Measurements from ENCODE around the gene ZDHHC14.

The ZDHHC14 gene

DNA sequence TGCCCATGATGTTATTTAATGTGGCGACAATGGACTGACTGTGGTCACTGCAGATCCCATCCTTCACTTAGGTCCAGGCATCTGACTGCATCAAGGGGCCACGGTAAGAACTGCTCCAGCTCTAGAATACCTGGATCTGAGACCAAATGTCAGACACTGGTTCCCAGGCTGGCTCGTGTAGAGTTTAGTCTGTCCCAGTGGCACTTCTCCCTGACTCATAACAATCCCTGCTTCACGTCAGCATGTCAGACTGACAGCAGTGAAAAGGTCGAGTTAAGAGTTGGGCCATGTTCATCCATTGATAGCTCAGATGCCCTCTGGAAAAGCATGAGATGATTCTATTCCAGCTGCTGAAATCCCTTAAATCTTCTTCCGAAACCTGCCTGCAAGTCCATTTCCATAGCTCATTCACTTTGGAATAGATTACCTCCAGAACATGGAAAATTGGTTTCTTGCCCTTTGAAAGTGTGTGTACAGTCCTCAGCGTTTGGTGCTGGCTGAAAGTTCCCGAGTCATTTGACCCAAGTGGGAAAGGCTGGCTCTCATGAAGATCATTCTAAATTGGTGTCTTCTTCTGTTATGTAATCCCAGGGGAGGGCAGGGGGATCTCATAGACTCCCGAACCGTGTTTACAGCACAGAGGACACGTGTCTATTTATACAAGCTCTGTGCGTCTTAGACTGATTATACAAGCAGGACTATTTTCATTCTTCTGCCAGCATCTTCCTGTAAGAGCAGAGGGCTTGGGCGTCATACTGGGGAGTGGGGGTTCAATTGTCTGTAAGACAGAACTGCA is 160.8 kb downstream of the ZDHHC14 start:
- Histone ChIP-seq H3K4me2 (ENCODE audit: low read depth, low read length, poor library complexity, severe bottlenecking) (no peak overlapping the region), H3K9me2 (replicated peaks; ENCODE audit: insufficient read depth, low read length) (no peaks in the 10 kb centered on the region)
- no peak for TF ChIP-seq EZH2phosphoT487 (conservative IDR thresholded peaks at IDR 0.05; ENCODE audit: low read length)
- TF ChIP-seq, protein P1, sequence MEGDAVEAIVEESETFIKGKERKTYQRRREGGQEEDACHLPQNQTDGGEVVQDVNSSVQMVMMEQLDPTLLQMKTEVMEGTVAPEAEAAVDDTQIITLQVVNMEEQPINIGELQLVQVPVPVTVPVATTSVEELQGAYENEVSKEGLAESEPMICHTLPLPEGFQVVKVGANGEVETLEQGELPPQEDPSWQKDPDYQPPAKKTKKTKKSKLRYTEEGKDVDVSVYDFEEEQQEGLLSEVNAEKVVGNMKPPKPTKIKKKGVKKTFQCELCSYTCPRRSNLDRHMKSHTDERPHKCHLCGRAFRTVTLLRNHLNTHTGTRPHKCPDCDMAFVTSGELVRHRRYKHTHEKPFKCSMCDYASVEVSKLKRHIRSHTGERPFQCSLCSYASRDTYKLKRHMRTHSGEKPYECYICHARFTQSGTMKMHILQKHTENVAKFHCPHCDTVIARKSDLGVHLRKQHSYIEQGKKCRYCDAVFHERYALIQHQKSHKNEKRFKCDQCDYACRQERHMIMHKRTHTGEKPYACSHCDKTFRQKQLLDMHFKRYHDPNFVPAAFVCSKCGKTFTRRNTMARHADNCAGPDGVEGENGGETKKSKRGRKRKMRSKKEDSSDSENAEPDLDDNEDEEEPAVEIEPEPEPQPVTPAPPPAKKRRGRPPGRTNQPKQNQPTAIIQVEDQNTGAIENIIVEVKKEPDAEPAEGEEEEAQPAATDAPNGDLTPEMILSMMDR (IDR thresholded peaks at IDR 0.05; ENCODE audit: insufficient read depth, low read length, poor library complexity, severe bottlenecking): no peak

DNA sequence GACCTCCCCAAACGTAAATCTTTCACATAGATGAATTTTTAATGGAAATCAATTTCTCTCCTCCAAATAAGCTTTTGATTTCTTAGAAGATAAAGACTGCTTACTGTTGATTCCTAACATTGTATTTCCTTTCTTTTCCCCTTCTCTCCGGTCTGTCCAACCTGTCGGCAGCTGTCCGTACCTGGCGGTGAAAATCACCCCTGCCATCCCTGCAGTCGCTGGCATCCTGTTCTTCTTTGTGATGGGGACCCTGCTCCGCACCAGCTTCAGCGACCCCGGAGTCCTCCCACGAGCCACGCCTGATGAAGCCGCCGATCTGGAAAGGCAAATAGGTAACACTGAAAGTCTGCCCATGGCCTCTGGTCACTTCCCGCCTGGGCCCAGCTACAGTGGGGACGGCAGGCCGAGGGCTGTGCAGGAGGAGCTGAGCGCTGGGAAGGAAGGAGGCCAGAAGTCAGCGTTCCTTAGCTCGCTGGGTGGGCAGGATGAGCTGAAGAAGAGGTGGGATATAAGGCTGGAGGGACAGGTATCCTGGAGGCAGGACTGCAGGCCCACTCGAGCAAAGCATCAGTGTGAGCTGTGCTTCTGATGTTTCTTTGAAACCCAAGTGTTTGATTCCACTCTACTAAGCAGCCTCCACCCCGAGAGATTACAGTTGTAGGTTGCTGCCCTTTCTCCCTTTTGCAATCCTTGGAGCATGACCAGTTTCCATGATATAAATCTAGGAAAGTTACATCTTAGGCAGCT is 161.6 kb downstream of the ZDHHC14 start:
- Histone ChIP-seq H3K4me2 (ENCODE audit: low read depth, low read length, poor library complexity, severe bottlenecking) (no peak overlapping the region), H3K79me2 (ENCODE audit: insufficient read depth, low read length) (no peaks in the 10 kb centered on the region), H2AFZ (ENCODE audit: low read depth, low read length, severe bottlenecking) (no peak overlapping the region), H3K4me3 (ENCODE audit: insufficient read depth, low read length, poor library complexity, severe bottlenecking) (no peak overlapping the region), H3K9ac (ENCODE audit: low read length) (no peak overlapping the region), H4K20me1 (ENCODE audit: low read depth, low read length) (no peaks in the 10 kb centered on the region), H3K27me3 (ENCODE audit: low read length) (no peaks in the 10 kb centered on the region), H3F3A (ENCODE audit: insufficient read depth) (no peaks in the 10 kb centered on the region), H3K9me3 (ENCODE audit: insufficient read depth, low read length) (no peaks in the 10 kb centered on the region), H3K27ac (ENCODE audit: low read depth, low read length) (no peak overlapping the region), H3K36me3 (ENCODE audit: low read length) (no peaks in the 10 kb centered on the region), H3K9me2 (replicated peaks; ENCODE audit: insufficient read depth, low read length) (no peaks in the 10 kb centered on the region)
- TF ChIP-seq EZH2phosphoT487 (conservative IDR thresholded peaks at IDR 0.05; ENCODE audit: low read length): no peak
- TF ChIP-seq, protein P1 (IDR thresholded peaks at IDR 0.05; ENCODE audit: insufficient read depth, low read length, poor library complexity, severe bottlenecking): no peak

More for the DNA sequence above, 160.8 kb downstream of the ZDHHC14 start:
- no peaks in the 10 kb centered on the region for H3K27me3 ChIP-seq (ENCODE audit: low read length)
- no peaks in the 10 kb centered on the region for H3K9me3 ChIP-seq (ENCODE audit: insufficient read depth, low read length)
- no peak overlapping the region for H3K27ac ChIP-seq (ENCODE audit: low read depth, low read length)
- no peaks in the 10 kb centered on the region for H3F3A ChIP-seq (ENCODE audit: insufficient read depth)
- H3K9ac ChIP-seq (ENCODE audit: low read length): no peak overlapping the region
- H4K20me1 ChIP-seq (ENCODE audit: low read depth, low read length): no peaks in the 10 kb centered on the region
- H3K36me3 ChIP-seq (ENCODE audit: low read length): no peaks in the 10 kb centered on the region
- no peak overlapping the region for H3K4me3 ChIP-seq (ENCODE audit: insufficient read depth, low read length, poor library complexity, severe bottlenecking)
- H3K79me2 ChIP-seq (ENCODE audit: insufficient read depth, low read length): no peaks in the 10 kb centered on the region
- no peak overlapping the region for H2AFZ ChIP-seq (ENCODE audit: low read depth, low read length, severe bottlenecking)

DNA sequence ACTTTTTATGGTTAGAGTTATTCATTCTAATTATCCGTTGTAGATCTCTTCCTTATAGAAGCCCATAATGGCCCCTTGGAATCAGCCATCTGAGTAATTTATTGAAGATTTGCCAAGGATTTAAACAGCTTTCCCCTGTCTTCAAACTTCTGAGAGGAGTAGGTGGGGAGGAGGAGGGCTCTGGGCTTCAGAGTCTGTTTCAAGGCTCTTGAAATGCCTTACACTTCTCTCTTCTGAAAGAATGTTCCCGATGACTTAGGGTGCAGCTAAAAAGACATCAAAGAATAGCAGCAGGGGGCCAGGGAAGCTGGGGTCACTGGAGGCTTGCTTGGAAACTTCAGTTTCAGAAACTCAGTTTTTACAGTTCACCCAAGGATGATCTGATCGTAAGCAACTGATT is 165.3 kb downstream of the ZDHHC14 start:
- TF ChIP-seq, protein P1 (IDR thresholded peaks at IDR 0.05; ENCODE audit: insufficient read depth, low read length, poor library complexity, severe bottlenecking): no peak
- no peak for TF ChIP-seq EZH2phosphoT487 (conservative IDR thresholded peaks at IDR 0.05; ENCODE audit: low read length)
- Histone ChIP-seq H3K36me3 (ENCODE audit: low read length) (no peaks in the 10 kb centered on the region), H3K9me3 (ENCODE audit: insufficient read depth, low read length) (no peaks in the 10 kb centered on the region), H3K4me3 (ENCODE audit: insufficient read depth, low read length, poor library complexity, severe bottlenecking) (no peak overlapping the region), H3K79me2 (ENCODE audit: insufficient read depth, low read length) (no peaks in the 10 kb centered on the region), H3F3A (ENCODE audit: insufficient read depth) (no peaks in the 10 kb centered on the region), H3K4me2 (ENCODE audit: low read depth, low read length, poor library complexity, severe bottlenecking) (no peak overlapping the region), H3K9ac (ENCODE audit: low read length) (no peak overlapping the region), H3K9me2 (replicated peaks; ENCODE audit: insufficient read depth, low read length) (no peaks in the 10 kb centered on the region), H3K27me3 (ENCODE audit: low read length) (no peaks in the 10 kb centered on the region), H3K27ac (ENCODE audit: low read depth, low read length) (no peak overlapping the region), H2AFZ (ENCODE audit: low read depth, low read length, severe bottlenecking) (no peak overlapping the region), H4K20me1 (ENCODE audit: low read depth, low read length) (no peaks in the 10 kb centered on the region)
